Hematopoietic multipotent progenitor cell treated with erythropoietin and hydrocortisone succinate and interleukin-3 and kit ligand, for 6 days (in vitro differentiated cells): ENCODE data around the gene MAML2.

Experiments
- DNase-seq: peaks from one replicate; pipeline ENCODE4 v3.0.0-alpha.2; 2015

Gene MAML2

DNA sequence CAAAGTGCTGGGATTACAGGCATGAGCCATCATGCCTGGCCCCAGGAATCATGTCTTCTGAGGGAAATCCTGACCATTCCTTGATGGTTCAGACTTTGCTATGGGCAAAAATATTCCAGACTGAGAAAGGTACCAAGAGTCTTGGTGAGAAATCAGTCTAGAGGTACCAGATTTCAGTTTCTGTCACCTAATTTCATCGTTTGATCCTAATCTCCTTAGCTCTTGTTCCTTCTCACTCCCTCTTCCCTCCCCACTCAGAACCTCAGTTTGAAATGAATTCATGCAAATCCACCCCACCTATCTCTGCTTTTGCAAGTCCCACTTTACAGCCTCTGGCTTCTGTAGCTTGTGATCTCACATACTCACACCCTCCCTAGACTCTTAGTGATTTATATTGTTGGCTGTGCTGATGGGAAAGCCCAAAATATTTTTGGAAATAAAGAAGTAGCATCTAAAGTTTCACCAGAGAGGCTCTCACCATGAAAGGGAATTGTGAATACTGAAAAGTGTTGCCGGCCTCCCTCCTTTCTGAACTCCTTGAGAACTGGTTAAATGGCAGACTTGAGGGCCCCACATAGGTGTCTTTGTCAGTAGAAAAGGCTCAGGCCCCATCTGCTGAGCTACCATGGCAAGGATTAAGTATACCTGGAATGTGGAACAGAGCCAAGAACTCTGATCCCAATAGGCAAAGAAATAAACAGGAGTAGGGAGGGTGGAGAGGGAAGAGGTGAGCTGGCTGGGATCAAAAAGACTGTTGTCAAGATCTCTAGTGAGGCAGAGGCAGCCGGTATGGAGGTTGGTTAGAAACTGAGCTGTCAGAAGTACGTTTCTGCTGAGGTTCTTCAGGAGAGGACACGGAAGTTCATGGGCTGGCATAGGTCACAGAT is 228.6 kb downstream of the MAML2 start:
- no peak for DNase-seq

GRCh38 chr11:96113193-96113681 is 229.8 kb downstream of the MAML2 start:
- no peak for DNase-seq

DNA sequence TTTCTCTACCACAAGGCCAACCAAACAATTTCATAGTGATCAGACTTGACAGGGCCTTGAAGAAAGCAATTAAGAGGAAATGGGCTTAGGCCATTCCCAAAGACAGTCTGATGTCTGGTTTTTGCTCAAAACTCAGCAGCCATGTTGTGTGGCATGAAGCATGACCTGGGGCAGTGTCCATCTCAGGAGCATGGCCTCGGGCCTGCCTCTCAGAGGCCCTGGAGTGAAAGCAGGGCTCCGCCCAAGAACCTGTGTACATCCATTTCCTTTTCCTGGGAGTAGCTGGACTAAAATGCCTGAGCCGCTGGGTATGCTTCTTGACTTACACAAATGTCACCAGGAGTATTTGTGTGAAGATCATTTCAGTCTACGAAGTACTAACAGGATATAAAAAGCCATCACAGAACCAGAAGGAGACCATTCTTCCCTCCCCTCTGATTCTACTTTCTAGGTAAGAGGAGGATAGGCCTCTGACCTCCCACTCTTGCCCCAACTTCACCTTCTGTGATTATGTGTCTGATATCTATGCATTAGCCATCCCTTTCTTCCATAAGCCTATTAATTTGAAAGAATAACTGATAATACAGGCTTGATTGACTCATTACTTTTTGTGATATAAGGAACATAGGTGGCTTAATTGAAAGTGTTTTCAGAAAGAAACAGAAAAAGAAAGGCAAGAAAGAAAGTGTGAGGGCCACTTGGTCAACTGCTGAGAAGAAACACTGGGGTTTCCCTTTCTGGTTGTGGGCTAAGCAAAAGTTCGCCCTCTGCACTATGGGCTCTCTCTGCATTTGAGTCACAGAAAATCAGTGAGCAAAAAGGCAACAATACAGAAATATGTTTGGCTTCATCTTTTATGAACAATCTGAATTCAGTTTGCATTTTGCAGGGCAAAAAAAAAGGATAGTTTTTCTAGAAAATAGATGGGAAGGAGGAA is 230.5 kb downstream of the MAML2 start:
- DNase-seq: no peak

DNA sequence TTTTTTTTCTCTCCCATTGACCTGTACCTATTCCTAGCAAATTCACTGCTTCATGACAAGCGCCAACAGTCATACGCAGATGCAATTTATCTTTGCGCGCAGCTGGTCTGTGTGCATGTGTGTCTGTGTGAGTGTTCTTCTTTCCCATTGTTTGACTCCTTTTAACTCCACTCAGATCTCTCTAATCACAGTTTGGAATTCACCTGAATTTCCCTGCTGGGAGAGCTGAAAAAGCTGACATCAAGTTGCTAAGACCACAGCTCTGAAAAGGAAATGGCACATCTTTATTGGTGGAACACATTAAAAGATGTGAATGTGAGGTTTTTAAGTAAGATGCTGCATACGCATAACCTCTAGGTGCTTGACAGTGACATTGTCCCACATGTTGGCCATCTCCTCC is 231.7 kb downstream of the MAML2 start:
- DNase-seq: no peak

DNA sequence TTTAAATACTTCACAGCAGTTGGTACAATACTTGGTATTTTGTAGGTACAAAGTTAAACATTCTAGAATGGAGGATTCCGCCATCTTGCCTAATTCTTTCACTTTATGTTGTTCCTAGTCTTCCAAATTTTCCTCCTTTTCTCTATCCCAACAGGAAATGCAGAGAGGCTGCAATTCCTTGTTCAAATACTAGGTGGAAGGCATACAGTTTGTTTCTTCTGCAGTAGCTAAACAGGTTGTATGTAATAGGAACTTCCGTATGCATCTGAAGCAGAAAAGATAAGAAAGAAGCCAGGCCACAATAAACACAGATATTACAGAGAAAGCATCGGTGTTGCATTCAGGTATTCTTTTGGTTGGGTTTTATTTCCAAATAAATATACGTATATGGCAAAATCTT is 232.7 kb downstream of the MAML2 start:
- DNase-seq: no peak

GRCh38 chr11:96109331-96110030 is 233.5 kb downstream of the MAML2 start:
- DNase-seq: no peak

GRCh38 chr11:96107143-96107824 is 235.7 kb downstream of the MAML2 start:
- no peak for DNase-seq

GRCh38 chr11:96106645-96107044 is 236.3 kb downstream of the MAML2 start:
- no peak for DNase-seq

GRCh38 chr11:96105944-96106343 is 237.1 kb downstream of the MAML2 start:
- no peak for DNase-seq

GRCh38 chr11:96105197-96105895 is 237.6 kb downstream of the MAML2 start:
- DNase-seq: no peak

DNA sequence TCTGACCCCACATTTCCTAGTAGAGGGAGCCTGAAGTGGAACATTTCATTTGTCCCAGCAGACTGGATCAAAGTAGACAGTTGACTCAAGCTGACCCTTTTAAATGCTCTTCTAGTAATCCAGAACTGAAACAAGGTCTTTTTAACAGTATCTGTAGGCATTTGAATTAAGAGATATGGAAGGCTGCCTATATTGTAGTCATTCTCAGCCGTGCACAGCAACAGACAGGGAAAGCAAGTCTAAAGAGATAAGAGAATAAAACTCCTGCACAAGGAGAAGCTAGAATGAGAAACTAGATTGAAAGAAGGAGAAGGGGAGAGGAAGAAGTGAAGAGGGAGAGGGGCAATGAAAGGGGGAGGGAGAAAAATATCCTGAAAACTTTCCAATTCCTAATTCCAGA is 238.5 kb downstream of the MAML2 start:
- no peak for DNase-seq

GRCh38 chr11:96103721-96104120 is 239.3 kb downstream of the MAML2 start:
- no peak for DNase-seq

GRCh38 chr11:96103102-96103501 is 239.9 kb downstream of the MAML2 start:
- no peak for DNase-seq

GRCh38 chr11:96102664-96103078 is 240.3 kb downstream of the MAML2 start:
- DNase-seq: no peak

GRCh38 chr11:96101146-96101545 is 241.8 kb downstream of the MAML2 start:
- no peak for DNase-seq

DNA sequence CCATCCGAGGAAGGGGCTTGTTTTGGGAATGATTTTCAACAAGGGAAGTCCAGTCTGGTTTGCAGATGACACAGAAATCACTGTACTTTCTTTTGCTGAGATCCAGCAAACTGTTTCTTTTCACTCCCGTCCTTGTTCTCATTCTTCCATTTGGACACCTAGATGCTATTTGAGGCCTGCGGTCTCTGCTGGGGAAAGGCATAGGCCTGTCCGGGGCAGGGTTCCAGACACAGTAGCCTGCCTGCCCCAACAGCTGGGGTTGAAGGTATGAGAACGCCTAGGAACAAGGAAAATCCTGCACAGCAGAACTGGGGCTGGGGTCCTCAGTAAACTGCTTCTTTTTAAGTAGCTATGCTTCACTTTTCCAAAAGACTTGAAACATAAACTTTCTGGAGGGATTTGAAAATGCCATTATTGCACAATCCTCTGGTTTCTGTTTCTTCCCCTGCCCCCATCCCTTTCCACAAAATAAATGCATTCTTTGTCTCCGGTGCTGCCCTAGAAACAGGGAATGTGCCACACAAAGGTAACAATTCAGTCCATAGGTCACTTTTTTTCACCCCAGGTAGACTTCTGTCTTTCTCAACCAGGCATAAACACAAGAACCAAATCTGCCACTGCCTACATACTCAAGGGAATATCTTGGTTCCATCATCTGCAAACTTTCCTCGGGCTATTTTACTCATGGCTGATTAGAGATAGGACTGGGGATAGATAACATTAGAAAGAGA is 244.3 kb downstream of the MAML2 start:
- no peak for DNase-seq

DNA sequence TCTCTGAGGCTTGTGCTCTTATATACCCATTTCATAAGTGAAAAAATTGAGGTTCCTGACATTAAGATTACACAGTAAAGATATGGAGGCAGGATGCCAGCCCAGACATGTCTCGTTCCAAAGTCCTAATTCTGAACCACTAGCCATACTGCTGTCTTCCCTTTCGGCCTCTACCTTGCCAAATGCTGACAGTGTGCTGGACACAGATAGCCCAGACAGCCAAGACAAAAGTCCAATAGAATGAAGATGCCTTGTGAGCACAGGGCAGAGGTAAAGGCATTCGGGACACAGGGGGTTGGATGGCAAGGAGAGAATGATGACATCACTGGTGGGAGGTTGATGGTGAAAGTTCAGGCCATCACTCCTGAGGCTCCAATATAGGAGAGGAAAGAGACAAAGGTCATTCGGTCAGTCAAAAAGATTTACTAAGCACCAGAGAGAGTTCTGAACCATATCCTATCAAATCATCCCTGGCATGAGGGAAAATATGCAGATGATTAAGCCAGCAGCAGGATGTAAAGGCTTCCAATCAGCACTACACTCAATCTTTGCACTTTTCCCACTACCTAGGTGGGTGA is 245.1 kb downstream of the MAML2 start:
- DNase-seq: no peak

DNA sequence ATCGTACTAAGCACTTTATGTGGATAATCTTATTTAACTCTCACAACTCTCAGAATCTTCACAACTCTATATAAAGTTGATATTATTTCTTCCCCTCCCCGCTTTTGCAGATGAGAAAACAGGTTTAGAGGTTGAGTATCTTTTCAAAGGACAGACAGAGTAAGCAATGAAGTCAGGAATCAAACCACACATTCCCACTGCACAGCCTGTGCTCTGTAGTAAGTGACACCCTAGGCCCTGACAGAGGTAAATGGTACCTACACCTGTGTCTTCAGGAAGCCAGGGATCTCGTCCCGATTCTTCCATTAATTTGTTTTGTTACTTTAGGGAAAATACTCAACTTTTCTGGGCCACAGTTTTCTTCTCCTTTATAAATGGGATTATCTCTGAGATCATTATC is 246.6 kb downstream of the MAML2 start:
- no peak for DNase-seq

GRCh38 chr11:96095884-96096303 is 247.1 kb downstream of the MAML2 start:
- no peak for DNase-seq

DNA sequence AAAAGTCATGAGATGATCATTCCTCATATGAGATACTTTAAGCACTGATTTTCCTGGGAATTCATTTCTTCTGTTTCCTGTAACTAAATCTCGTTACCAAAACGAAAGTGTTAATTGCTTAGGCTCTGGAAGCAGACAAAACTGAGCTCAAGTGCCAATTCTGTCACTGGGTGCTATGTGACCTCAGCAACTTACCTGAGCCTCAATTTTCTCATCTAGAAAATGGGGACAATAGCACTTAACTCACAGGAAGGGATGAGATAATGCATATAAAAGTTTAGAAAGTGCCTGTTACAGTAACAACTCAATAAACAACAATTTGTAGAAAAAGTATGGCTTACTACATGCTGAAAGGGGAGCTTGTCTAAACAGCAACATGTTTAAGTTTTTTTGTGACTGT is 248.8 kb downstream of the MAML2 start:
- DNase-seq: no peak

DNA sequence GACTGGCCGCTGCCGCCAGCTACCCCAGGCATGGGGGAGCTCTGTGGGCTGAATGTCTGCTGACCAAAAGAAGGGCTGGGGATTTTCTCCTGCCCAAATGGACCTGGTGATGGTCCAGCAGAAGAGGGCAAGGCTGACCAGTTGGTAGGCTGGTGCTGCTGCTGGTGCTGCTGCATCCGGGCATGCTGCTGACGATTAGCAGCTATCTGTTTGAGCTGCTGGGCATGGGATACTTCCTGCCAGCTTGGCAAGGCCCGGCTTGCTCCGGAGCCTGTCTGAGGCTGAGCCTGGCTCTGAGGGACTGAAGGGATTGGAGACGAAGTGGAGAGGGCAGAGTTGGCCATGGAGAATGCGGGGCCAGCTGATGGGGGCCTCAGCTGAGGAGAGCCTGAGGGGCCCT is 250.5 kb downstream of the MAML2 start:
- no peak for DNase-seq
